ENCODE data around the gene PTPRE. TPM values are rescaled to one million over a fixed set of nuclear protein-coding genes. Genes with fewer than 3 reads are reported as not detected.
A peak's percentile ranks its signal among the peaks of the same experiment; 100 is the strongest.

PTPRE gene
- total RNA-seq, 2 donors from 2014 or later: 45.3 to 54.8 TPM

DNA sequence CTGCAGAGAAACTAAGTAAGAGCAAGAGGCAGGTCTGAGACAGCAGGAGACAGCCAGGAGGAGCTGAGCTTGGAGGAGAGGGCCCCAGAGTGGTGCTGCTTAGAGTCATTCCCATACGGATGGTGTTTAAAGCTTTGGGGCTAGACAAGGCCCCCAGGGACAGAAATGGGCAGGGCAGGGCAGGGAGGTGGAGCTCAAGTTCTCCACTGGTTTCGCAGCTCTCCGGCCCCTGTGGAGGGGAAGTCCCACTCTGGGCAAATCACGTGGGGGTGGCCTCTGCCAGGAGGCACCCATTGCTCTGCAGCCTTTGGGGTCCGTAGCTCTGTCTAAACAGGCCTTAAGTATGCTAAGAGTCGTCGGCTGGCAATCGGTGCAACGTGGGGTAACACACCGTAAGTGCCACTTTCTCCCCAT is 1.0 kb upstream of the PTPRE start:
- Mint-ChIP-seq H3K4me1 (no peaks in the 10 kb centered on the region), H3K36me3 (ENCODE audit: low read depth) (peaks cover 8% of the 10 kb centered on the region), H3K27ac (no peak overlapping the region), H3K27me3 (peaks cover 46% of the 10 kb centered on the region), H3K4me3 (peak overlapping the region; percentile 84)
- no peaks in the 10 kb centered on the region for H3K9me3 ChIP-seq (ENCODE audit: control insufficient read depth, low read length, poor library complexity, severe bottlenecking)
- no peak for DNase-seq
- no peak for ATAC-seq

DNA sequence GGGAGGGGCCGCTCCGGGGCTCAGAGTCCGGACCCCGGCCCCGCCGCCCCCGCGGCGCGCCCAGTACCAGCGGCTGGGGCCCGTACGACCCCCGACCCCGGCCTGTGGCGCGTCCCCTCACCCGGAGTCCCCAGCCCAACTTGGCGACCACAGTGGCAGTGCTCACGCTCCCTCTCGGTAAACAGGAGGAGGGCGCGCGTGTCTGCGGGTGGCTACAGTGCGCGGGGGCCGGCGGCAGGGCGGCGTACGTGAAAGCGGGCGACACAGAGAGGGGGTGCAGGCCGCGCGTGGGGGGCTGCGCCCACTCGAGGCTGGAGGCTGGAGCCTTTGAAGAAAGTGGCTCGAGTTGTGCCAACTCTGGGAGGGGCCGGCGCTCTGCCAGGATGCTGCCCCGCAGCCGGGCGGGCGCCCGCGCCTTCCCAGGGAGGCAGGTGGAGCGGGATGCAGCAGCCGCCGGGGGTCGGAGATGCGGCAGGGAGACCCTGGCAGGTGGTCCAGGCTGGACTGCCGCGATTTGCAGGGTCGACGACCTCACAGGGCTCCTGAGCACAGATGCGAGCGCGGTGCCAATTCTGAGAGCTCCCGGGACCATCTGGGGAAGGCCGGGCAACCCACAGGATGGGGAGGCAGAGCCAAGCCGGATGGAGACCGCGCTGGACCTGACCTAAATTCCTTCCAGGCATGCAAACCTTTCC is 655 bp downstream of the PTPRE start:
- H3K36me3 Mint-ChIP-seq (ENCODE audit: low read depth): peaks cover 9% of the 10 kb centered on the region
- peak overlapping the region; percentile 25 for H3K4me3 Mint-ChIP-seq
- DNase-seq (no peak), ATAC-seq (peak; percentile 37)
- H3K27me3 Mint-ChIP-seq: peaks cover 47% of the 10 kb centered on the region
- H3K9me3 ChIP-seq (ENCODE audit: control insufficient read depth, low read length, poor library complexity, severe bottlenecking): no peaks in the 10 kb centered on the region
- H3K4me1 Mint-ChIP-seq: no peaks in the 10 kb centered on the region
- no peak overlapping the region for H3K27ac Mint-ChIP-seq

DNA sequence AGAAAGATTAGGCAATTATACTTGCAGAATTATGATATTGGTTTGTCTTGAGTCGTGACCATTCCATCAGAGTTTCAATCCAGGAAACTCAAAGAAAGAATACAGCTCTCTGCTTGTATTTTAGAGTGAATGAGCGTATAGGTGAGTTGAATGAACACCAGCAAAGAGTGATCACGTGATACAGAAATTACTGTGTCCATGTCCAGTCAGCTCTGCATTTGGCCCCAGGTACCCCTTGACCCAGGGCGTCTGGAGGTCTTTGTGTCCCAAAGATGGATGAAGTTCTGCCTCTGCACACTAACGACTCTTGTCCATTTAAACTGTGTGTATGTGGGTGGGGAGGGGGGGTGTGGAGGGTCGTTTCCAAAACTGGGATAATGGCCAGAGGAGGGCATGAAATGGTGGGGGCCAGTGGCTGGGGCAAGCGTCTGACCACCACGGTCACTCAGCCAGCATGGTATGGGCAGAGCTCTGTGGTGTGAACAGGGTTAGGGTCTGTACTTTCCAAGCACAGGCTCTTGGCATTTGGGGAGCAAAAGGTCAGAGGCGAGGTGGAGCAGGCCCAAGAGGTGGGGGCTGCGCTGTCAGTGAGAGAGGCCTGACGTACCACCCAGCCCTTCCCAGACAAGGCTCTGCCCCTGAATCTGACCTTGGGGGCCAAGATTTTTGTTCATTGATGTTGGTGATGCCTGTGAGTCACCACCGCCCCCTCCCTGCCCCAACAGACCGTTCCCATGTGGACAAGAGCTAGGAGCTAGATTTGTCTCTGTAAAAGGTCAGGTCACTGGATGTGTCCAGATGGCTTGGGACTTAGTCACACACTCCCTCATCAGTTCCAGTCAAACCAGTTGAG is 1.4 kb downstream of the PTPRE start:
- ATAC-seq (no peak), DNase-seq (no peak)
- H3K36me3 Mint-ChIP-seq (ENCODE audit: low read depth): peaks cover 10% of the 10 kb centered on the region
- H3K4me1 Mint-ChIP-seq: no peaks in the 10 kb centered on the region
- no peaks in the 10 kb centered on the region for H3K9me3 ChIP-seq (ENCODE audit: control insufficient read depth, low read length, poor library complexity, severe bottlenecking)
- H3K4me3 Mint-ChIP-seq: peak overlapping the region; percentile 25
- H3K27ac Mint-ChIP-seq: no peak overlapping the region
- H3K27me3 Mint-ChIP-seq: peaks cover 43% of the 10 kb centered on the region

DNA sequence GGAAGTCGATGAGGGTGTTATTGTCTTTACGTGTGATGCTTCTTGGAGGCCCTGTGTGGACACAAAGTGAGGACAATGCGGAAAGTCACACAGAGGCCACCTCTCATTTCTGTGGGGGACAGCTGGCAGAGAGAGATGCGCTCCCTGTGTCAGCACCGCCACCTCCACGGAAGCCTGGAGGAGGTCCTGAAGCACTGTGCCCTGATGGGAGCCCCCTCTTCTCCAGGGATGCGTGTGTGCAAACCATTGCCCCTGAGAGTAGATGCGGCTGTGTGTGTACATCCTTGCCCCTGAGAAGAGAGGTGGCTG is 2.0 kb downstream of the PTPRE start:
- H3K27ac Mint-ChIP-seq: no peak overlapping the region
- ATAC-seq (no peak), DNase-seq (no peak)
- no peaks in the 10 kb centered on the region for H3K9me3 ChIP-seq (ENCODE audit: control insufficient read depth, low read length, poor library complexity, severe bottlenecking)
- H3K27me3 Mint-ChIP-seq: peaks cover 41% of the 10 kb centered on the region
- peaks cover 10% of the 10 kb centered on the region for H3K36me3 Mint-ChIP-seq (ENCODE audit: low read depth)
- no peaks in the 10 kb centered on the region for H3K4me1 Mint-ChIP-seq
- H3K4me3 Mint-ChIP-seq: no peak overlapping the region

DNA sequence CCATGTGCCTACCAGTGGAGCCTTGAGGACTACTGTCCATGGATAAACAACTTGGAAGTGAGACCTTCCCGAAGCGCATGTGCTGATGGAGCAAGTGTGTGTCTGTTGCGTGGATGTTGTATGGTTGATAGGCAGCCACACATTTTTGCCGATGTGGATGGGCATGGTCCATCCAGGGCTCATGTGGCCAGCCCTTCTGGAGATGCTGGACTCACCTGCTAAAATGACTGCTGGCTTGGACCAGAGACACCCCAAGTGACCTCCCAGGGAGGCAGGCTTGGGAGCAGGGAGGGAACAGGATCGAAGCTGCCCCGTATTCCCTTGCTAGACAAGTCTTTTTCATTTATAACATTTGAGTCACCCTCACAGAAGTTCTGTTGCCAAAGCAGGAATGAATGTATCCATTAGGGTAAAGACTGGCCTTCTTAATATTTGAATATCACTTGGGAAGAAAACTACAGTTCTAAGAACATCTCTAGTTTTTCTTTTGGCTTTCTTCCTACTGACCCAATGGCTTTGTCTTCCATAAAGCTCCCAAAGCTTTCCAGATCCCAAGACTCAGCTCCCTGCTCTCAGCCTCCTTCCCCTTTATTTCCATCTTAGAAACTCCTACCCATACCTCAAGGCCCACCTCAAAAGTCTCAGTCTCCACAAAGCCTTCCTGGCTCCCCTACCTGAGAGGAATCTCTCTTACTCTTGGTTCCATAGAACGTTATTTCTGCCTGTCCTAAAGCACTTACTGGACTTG is 3.0 kb downstream of the PTPRE start:
- H3K9me3 ChIP-seq (ENCODE audit: control insufficient read depth, low read length, poor library complexity, severe bottlenecking): no peaks in the 10 kb centered on the region
- Mint-ChIP-seq H3K36me3 (ENCODE audit: low read depth) (peaks cover 8% of the 10 kb centered on the region), H3K4me1 (no peaks in the 10 kb centered on the region), H3K27me3 (peaks cover 36% of the 10 kb centered on the region), H3K4me3 (no peak overlapping the region), H3K27ac (no peak overlapping the region)
- DNase-seq (no peak), ATAC-seq (no peak)

DNA sequence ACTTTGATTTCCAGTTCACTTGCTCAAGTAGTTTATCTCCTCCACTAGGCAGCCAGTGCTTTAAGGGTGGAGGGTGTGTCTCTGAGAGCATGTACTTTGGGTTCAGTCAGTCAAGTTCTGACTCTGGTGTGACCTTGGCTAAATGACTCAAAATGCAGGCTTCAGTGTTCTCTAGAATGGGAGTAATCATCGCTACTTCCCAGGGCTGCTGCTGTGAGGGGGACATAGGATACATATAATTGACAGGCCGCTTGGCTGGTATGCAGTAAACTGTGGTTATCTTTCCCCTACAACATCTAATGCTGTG is 3.5 kb downstream of the PTPRE start:
- Mint-ChIP-seq H3K27ac (no peak overlapping the region), H3K27me3 (peaks cover 31% of the 10 kb centered on the region), H3K4me1 (no peaks in the 10 kb centered on the region), H3K36me3 (ENCODE audit: low read depth) (peaks cover 4% of the 10 kb centered on the region), H3K4me3 (no peak overlapping the region)
- ATAC-seq (no peak), DNase-seq (no peak)
- no peaks in the 10 kb centered on the region for H3K9me3 ChIP-seq (ENCODE audit: control insufficient read depth, low read length, poor library complexity, severe bottlenecking)

DNA sequence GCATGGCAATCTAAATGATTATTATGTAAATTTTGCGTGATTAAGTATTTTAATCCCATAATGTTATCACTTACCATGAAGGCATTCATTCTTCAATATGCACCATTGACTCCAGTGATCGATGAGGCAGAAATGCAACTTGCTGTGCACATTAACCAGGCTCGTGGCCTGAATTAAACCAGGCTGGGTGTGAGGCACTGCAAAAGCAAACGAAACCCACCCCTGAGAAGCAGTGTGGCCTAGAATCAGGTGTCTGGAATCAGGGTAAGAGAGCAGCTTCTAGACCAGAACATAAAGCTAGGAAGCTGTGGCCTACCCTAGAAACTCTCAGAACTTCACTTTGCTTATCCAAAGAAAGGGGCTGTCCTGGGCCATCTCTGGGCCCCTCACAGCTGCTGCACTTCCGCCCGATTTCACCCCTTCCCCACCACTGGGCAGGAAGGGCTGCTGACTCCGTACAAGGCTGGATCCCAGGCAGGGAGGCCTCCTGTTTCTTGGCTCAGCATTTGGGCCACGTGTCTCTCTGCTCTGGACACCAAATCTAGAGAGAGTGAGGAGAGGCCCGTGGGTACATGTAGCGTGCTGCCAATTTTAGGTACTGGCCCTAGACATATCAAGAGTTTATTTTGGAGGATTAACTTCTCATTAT is 4.4 kb downstream of the PTPRE start:
- Mint-ChIP-seq H3K36me3 (ENCODE audit: low read depth) (peaks cover 2% of the 10 kb centered on the region), H3K4me1 (no peaks in the 10 kb centered on the region), H3K27me3 (peaks cover 24% of the 10 kb centered on the region), H3K4me3 (no peak overlapping the region), H3K27ac (no peak overlapping the region)
- no peaks in the 10 kb centered on the region for H3K9me3 ChIP-seq (ENCODE audit: control insufficient read depth, low read length, poor library complexity, severe bottlenecking)
- DNase-seq (no peak), ATAC-seq (no peak)

DNA sequence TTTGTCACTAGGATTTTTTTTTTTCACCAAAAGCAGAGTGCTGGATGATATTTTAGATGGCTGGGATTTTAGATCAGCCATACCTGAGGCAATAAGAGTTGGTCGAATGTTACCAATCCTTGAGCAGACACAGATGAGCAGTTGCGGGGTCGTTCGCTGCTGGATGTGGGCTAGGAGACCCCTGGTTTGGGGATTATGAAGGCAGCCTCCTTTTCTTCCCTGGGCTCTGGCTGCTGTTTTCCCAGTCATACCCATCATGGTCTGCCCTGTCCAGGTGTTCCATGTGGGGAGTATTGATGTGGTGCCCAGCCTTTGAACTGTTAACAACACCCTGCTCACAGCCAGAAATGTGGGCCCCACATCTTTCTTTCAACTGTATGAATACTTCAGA is 5.0 kb downstream of the PTPRE start:
- ATAC-seq (no peak), DNase-seq (no peak)
- no peaks in the 10 kb centered on the region for H3K4me1 Mint-ChIP-seq
- H3K9me3 ChIP-seq (ENCODE audit: control insufficient read depth, low read length, poor library complexity, severe bottlenecking): no peaks in the 10 kb centered on the region
- no peak overlapping the region for H3K27ac Mint-ChIP-seq
- H3K36me3 Mint-ChIP-seq (ENCODE audit: low read depth): peaks cover 2% of the 10 kb centered on the region
- H3K4me3 Mint-ChIP-seq: no peak overlapping the region
- peaks cover 24% of the 10 kb centered on the region for H3K27me3 Mint-ChIP-seq

DNA sequence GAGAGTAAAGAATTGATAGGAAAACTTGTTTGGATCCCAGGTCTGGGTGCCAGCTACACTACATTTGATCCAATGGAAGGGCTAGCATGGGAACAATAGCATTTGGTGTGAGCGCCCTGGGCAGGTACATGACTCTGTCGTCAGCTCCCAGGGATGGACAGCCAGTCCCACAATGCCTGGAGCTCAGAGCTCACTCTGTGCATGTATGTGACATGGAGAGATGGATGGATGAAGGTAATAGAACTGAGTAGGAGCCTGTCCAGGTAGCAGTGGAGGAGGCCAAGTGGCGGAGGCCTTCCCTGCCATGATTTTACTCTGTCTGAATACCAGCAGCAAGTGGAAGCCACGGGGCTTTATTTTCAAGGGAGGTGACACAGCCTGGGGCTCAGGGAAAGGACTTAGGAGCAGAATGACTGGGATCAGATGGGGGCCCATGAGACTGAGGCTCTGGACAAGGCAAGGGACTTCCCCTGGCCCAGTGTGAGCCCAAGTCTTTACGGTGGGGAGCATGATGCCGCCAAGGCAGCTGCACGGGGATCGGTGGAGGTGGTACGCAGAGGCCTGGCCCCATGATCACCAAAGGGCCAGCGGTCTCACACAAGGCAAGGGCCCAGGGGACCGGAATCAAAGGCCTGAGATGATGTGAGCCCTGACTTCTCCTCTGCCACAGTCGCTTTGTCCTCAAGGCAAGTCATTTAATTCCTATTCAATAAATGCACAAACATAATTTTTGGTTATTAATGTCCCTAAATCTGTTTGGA is 5.9 kb downstream of the PTPRE start:
- no peak overlapping the region for H3K27ac Mint-ChIP-seq
- no peak for ATAC-seq
- H3K27me3 Mint-ChIP-seq: peaks cover 24% of the 10 kb centered on the region
- peaks cover 2% of the 10 kb centered on the region for H3K36me3 Mint-ChIP-seq (ENCODE audit: low read depth)
- no peak for DNase-seq
- H3K4me3 Mint-ChIP-seq: no peak overlapping the region
- H3K4me1 Mint-ChIP-seq: no peaks in the 10 kb centered on the region
- no peaks in the 10 kb centered on the region for H3K9me3 ChIP-seq (ENCODE audit: control insufficient read depth, low read length, poor library complexity, severe bottlenecking)

DNA sequence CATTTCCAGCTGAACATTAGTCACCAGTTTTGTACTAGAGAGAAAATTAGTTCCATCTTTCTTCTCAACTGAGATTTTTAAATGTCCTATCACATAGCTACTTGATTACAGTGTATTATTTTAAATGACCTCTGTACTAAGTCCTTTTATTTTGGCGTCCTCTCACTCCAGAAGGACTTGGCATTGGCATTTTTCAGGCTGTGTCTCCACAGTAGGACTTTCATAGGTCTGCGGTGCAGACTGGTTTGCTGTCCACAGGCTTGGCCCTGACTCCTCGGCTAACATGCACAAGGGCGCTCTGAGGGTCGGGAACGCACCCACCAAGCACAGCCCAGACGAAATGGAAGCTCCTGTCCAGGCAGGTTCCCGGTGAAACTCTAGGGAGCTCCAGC is 6.5 kb downstream of the PTPRE start:
- no peak overlapping the region for H3K27ac Mint-ChIP-seq

DNA sequence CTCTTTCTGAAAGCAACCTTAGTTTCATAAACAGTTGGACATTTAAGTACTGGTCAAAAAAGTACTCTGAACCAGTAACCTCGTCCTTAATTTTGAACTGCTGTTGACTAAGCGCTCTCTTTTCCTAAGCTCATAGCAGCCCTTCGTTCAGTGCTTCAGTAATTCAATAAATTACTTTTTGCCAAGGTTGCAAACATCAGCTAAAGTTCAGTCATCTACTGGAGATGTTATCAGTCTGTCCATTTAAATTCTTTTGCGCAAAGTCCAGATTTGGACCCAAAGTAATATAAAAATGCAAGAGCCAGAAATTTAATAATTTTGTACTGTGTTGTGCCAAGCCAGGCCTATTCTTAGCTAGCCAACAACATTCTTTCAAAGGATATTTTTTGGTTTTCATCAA is 8.4 kb downstream of the PTPRE start:
- DNase-seq (no peak), ATAC-seq (no peak)
- H3K27me3 Mint-ChIP-seq: peaks cover 13% of the 10 kb centered on the region
- no peak overlapping the region for H3K27ac Mint-ChIP-seq
- H3K36me3 Mint-ChIP-seq (ENCODE audit: low read depth): peaks cover 2% of the 10 kb centered on the region
- no peaks in the 10 kb centered on the region for H3K9me3 ChIP-seq (ENCODE audit: control insufficient read depth, low read length, poor library complexity, severe bottlenecking)
- H3K4me3 Mint-ChIP-seq: no peak overlapping the region
- H3K4me1 Mint-ChIP-seq: no peaks in the 10 kb centered on the region

More for the DNA sequence above, 6.5 kb downstream of the PTPRE start:
- H3K9me3 ChIP-seq (ENCODE audit: control insufficient read depth, low read length, poor library complexity, severe bottlenecking): no peaks in the 10 kb centered on the region
- Mint-ChIP-seq H3K27me3 (peaks cover 24% of the 10 kb centered on the region), H3K4me3 (no peak overlapping the region), H3K36me3 (ENCODE audit: low read depth) (peaks cover 2% of the 10 kb centered on the region), H3K4me1 (no peaks in the 10 kb centered on the region)
- ATAC-seq (no peak), DNase-seq (no peak)

DNA sequence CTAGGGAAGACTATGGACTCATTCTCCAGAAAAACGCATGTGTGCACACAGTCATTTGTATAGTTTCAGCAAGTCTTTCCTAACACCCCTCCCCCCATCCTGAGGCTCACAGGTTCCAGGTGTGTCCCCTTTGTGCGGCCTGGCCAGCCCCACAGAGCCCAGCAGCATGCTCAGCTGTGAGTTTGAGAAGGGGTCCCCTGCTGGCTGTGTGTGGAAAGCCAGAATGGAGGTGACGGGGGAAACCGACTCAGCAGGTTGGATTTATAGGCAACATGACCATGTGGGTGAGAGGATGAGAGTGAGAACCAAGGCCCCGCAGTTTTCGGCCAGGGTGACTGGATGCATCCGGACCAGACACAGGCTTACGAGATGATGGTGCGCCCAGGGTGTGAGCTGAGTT is 9.9 kb downstream of the PTPRE start:
- Mint-ChIP-seq H3K27ac (no peak overlapping the region), H3K36me3 (ENCODE audit: low read depth) (peaks cover 2% of the 10 kb centered on the region), H3K27me3 (peaks cover 9% of the 10 kb centered on the region), H3K4me1 (no peaks in the 10 kb centered on the region), H3K4me3 (no peak overlapping the region)
- ATAC-seq: no peak
- no peak for DNase-seq
- no peaks in the 10 kb centered on the region for H3K9me3 ChIP-seq (ENCODE audit: control insufficient read depth, low read length, poor library complexity, severe bottlenecking)

DNA sequence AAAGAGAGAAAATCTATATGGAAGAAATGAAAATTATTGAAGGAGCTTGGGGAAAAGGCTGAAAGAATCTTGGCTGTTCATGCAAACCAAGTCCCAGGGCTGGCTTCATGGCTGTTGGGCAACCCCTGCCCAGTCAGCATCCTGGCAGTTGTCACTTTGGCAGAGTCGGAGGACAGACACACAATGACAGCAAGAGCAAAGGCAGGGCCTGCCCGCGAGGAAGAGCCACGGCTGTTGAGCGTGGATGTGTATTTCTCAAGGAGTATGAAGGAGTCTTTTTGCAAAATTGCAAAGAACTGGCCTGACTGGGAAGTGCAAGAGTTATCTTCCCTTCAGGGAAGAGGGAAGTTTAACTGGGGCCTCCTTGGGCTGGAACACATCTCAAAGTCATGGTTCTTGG is 11.7 kb downstream of the PTPRE start:
- no peak for DNase-seq
- Mint-ChIP-seq H3K27me3 (peaks cover 4% of the 10 kb centered on the region), H3K4me1 (no peaks in the 10 kb centered on the region), H3K36me3 (ENCODE audit: low read depth) (no peaks in the 10 kb centered on the region), H3K27ac (peak overlapping the region; percentile 39), H3K4me3 (no peak overlapping the region)
- ATAC-seq: no peak
- no peaks in the 10 kb centered on the region for H3K9me3 ChIP-seq (ENCODE audit: control insufficient read depth, low read length, poor library complexity, severe bottlenecking)
